Right atrium auricular region (tissue), 2 donors: ENCODE measurements around the gene CDKN2AIP. TPM values are rescaled to one million over a fixed set of nuclear protein-coding genes. Genes with fewer than 3 reads are reported as not detected.

Experiments used
- DNase-seq: peaks from one replicate; pipeline ENCODE4 v3.0.0-alpha.2; 2019; ENCODE audit warnings: low spot score
- H3K27ac ChIP-seq, 2 donors: fragments of 200-600 bp; sonication (generic); 1 replicate in 1 of 2; 2 replicates in 1 of 2; pipeline ENCODE4 v1.5.1; 2016 to 2019
- H3K27me3 ChIP-seq, 2 donors: fragments of 200-600 bp; sonication (generic); one replicate each; pipeline versions ENCODE4 v1.5.1 to v1.6.0; 2017 to 2019
- H3K36me3 ChIP-seq: fragments of 200-600 bp; sonication (generic); one replicate; pipeline ENCODE4 v1.5.1; 2016
- H3K4me1 ChIP-seq, 2 donors: fragments of 200-600 bp; sonication (generic); one replicate each; pipeline versions ENCODE4 v1.5.1 to v1.6.0; 2017 to 2019
- H3K4me3 ChIP-seq, 2 donors: fragments of 200-600 bp; sonication (generic); 1 replicate in 1 of 2; 2 replicates in 1 of 2; pipeline ENCODE4 v1.5.1; 2017 to 2019; ENCODE audit warnings: mild to moderate bottlenecking in 1 of 2, moderate library complexity in 1 of 2
- H3K9me3 ChIP-seq, 2 donors: fragments of 200-600 bp; sonication (generic); one replicate each; pipeline ENCODE4 v1.5.1; 2019
- CTCF ChIP-seq, 2 donors: fragments of 200-600 bp; sonication (generic); IDR thresholded peaks; one replicate each; pipeline ENCODE4 v1.5.1; 2019; ENCODE audit warnings: antibody characterized with exemption in 2 of 2
- total RNA-seq, 2 donors: library from RNA; depleted of rRNA; stranded (reverse); fragments of >200 nt; gene quantifications; one replicate each; pipeline ENCODE4 v1.1.0, GENCODE V29; 2016

The CDKN2AIP gene
- total RNA-seq, 2 donors from 2014 or later, result 9.7 to 11.1 TPM

- H3K27ac ChIP-seq, result no peak overlapping the region
- no peak for DNase-seq
- no peaks in the 10 kb centered on the region for H3K4me1 ChIP-seq
- no peaks in the 10 kb centered on the region for H3K36me3 ChIP-seq
- no peaks in the 10 kb centered on the region for H3K9me3 ChIP-seq
- TF ChIP-seq CTCF (IDR thresholded peaks at IDR 0.05), result no peak
- H3K27me3 ChIP-seq, result no peaks in the 10 kb centered on the region
- no peak overlapping the region for H3K4me3 ChIP-seq
Measured at GRCh38 chr4:183409483-183409882, 35.0 kb upstream of the CDKN2AIP start.

DNA sequence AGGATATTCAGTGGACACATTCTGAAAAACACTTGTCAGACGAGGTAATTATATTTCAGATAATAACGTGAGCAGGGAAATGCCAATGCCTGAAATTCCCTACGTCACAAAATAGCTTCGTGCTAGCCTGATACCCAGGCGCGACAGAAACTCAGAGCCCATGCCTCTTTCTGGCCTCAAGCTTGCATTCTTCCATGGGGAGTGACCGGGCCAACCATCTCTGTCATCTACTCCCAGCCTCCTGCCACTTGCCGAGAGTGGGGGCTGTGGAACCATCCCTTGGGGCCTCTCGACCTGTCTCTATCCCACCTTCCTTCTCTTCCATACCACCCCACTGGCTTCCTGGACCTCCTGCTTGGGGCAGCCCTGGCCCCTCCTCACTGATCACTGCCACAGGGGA, 34.5 kb upstream of the CDKN2AIP start:
- DNase-seq, result no peak
- no peak for TF ChIP-seq CTCF (IDR thresholded peaks at IDR 0.05)

DNA sequence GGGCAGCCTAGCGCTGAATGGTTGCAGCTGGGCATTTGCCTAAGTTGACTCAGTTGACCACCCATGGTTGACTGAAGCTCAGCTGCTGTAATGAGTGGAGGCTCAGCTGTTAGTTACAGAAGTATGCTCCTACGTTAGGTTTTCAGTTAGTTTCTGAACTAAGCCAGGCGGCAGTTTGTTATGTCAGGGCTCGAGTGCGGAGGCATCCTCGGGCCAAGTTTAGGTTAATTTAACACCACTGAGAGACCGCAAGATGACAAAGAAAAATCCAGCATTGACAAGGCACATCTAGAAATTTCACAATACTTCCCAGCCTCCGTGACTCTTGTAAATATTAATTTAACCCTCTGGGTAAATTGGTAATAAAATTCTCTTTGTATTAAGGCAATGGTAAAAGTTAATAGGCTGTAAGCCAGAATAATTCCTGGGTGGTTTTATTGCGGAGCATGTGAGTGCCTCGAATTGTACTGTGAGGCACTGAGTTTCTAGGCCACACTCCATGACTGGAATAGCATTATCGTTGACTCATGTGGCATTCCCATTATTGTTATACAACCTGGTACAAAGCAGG, 33.1 kb upstream of the CDKN2AIP start:
- H3K4me3 ChIP-seq, result no peak overlapping the region
- H3K9me3 ChIP-seq, result no peaks in the 10 kb centered on the region
- no peak for DNase-seq
- no peak overlapping the region for H3K27ac ChIP-seq
- TF ChIP-seq CTCF (IDR thresholded peaks at IDR 0.05), result no peak
- no peaks in the 10 kb centered on the region for H3K27me3 ChIP-seq
- no peaks in the 10 kb centered on the region for H3K4me1 ChIP-seq
- H3K36me3 ChIP-seq, result no peaks in the 10 kb centered on the region

More for the DNA sequence above, 34.5 kb upstream of the CDKN2AIP start:
- no peak overlapping the region for H3K27ac ChIP-seq
- no peaks in the 10 kb centered on the region for H3K27me3 ChIP-seq
- H3K4me3 ChIP-seq, result no peak overlapping the region
- no peaks in the 10 kb centered on the region for H3K9me3 ChIP-seq
- H3K4me1 ChIP-seq, result no peaks in the 10 kb centered on the region
- no peaks in the 10 kb centered on the region for H3K36me3 ChIP-seq

- no peaks in the 10 kb centered on the region for H3K4me1 ChIP-seq
- H3K9me3 ChIP-seq, result no peaks in the 10 kb centered on the region
- no peaks in the 10 kb centered on the region for H3K36me3 ChIP-seq
- H3K4me3 ChIP-seq, result no peak overlapping the region
- TF ChIP-seq CTCF (IDR thresholded peaks at IDR 0.05), result no peak
- no peak for DNase-seq
- no peaks in the 10 kb centered on the region for H3K27me3 ChIP-seq
- H3K27ac ChIP-seq, result no peak overlapping the region
Measured at GRCh38 chr4:183412821-183413220, 31.6 kb upstream of the CDKN2AIP start.

DNA sequence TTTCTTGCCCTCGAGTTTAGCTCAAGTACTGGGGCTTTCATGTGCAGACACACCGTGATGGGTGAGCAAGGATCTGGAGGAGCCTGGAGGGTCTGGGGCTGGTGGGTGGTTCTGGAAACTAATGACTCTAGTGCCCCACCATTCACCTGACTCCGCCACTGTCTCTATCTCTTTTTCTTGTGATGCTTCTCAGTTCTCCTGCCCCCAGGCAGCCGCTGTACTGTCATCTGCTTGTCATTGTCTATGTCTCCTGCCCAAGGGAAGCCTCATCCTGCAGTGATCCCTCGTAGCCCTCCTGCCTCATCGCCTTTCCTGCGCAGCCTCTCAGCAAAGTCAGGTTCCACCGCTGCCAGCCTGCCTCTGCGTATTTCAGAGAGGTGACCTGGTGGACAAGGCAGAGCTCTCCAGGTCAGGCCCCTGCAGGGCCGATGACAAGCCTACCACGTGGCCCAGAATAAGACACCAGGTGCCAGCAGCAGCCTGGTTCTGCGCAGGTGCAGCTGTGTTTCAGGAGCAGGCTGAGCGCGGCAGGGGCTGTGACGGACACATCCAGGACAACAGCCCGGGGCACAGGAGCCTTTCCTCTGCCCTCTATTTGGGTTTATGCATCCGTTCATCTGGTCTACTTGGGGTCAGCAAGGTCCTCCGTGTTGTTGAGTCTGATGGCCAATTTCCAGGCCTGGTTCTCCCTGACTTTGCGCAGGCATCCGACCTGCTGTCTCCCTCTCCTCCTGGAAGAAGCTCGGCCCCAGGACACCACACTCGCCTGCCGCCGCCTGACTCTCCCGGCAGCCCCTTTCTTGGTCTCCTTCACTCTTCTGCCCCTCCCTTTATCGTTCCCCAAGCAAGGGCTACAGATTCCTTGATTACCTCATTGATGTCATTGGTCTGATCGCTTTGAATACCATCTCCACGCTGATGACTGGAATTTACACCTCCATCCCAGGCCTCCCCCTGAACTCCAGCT, 30.9 kb upstream of the CDKN2AIP start:
- Histone ChIP-seq H3K9me3 (no peaks in the 10 kb centered on the region), H3K27me3 (no peaks in the 10 kb centered on the region), H3K4me1 (no peaks in the 10 kb centered on the region), H3K36me3 (no peaks in the 10 kb centered on the region), H3K4me3 (no peak overlapping the region), H3K27ac (no peak overlapping the region)
- no peak for TF ChIP-seq CTCF (IDR thresholded peaks at IDR 0.05)
- DNase-seq, result no peak
